OCI-LY7 (cell line): ENCODE data around the gene VPS26C.

Source experiments
- CTCF ChIP-seq: fragments of 200-600 bp; sonication (generic); conservative IDR thresholded peaks from 2 replicates; pipeline ENCODE4 v1.5.1; 2014; ENCODE audit warnings: mild to moderate bottlenecking, antibody characterized with exemption, low read length, moderate library complexity, mixed read lengths
- EZH2phosphoT487 ChIP-seq: fragments of 200-600 bp; sonication (generic); IDR thresholded peaks from 2 replicates; pipeline ENCODE4 v1.6.1; 2018; ENCODE audit warnings: low read depth, borderline replicate concordance, mild to moderate bottlenecking, mixed run types, antibody characterized with exemption, low read length, moderate library complexity, mixed read lengths

DNA sequence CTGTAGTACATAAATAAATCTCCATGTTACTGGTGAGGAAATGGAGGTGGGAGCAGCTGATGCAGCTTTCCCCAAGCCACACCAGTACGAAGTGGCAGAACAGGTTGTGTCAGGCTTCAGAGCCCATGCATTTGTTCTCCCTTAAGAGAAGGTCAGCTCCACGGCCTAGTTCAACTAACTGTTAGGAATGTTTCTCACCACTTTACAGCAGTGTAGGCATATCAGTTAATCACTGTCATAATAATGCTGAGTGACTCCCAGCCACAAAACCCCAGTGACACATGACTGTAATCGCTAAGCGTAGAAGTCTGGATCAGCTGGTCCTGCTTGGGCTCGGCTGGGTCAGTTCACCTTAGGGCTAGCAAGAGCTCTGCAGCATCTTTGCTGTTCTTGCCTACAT is 90.4 kb downstream of the VPS26C start:
- no peak for TF ChIP-seq CTCF
- no peak for TF ChIP-seq EZH2phosphoT487
